WTC11 (cell line): ENCODE data around the gene NECTIN2. TPM values are rescaled to one million over a fixed set of nuclear protein-coding genes. Genes with fewer than 3 reads are reported as not detected.

ENCODE experiments used
- ATAC-seq: fragments of 200-7000 bp; cut with Tn5 transposase; 2 replicates; pipeline ENCODE4 v1.10.0; 2021; ENCODE audit warnings: mild to moderate bottlenecking, moderate library complexity
- CTCF ChIA-PET: fragments of 300-600 bp; sonication (Branson Sonifier 250); formaldehyde crosslinking; loops from one replicate; lab custom pipeline; 2021; ENCODE audit warnings: antibody characterized with exemption; lab: Charles Lee
- POLR2A ChIA-PET: fragments of 350-600 bp; sonication (Branson Sonifier 250); formaldehyde crosslinking; loops from one replicate; lab custom pipeline; 2021; ENCODE audit warnings: antibody characterized with exemption; lab: Charles Lee
- DNase-seq: peaks from one replicate; pipeline ENCODE4 v3.0.0; 2021; ENCODE audit warnings: low spot score
- H3K27ac Mint-ChIP-seq: 2 replicates; pipeline ENCODE4 v1.8.0; 2021; ENCODE audit warnings: mixed read lengths
- H3K27me3 Mint-ChIP-seq: 2 replicates; pipeline ENCODE4 v1.8.0; 2021; ENCODE audit warnings: low read depth, mild to moderate bottlenecking, moderate library complexity, mixed read lengths
- H3K36me3 Mint-ChIP-seq: 2 replicates; pipeline ENCODE4 v1.8.0; 2021; ENCODE audit warnings: mixed read lengths
- H3K4me1 Mint-ChIP-seq: 2 replicates; pipeline ENCODE4 v1.8.0; 2022; ENCODE audit warnings: mixed read lengths
- H3K4me3 Mint-ChIP-seq: 2 replicates; pipeline ENCODE4 v1.8.0; 2021; ENCODE audit warnings: mild to moderate bottlenecking, moderate library complexity, mixed read lengths
- H3K9me3 Mint-ChIP-seq: 2 replicates; pipeline ENCODE4 v1.8.0; 2021; ENCODE audit warnings: mixed read lengths
- CBFB ChIP-seq: sonication (generic); formaldehyde crosslinking; IDR thresholded peaks from 2 replicates; pipeline ENCODE4 v1.8.1; 2022; ENCODE audit warnings: mild to moderate bottlenecking, low read depth, missing genetic modification reagents
- CREM ChIP-seq: sonication (generic); formaldehyde crosslinking; IDR thresholded peaks from 2 replicates; pipeline ENCODE4 v1.8.1; 2022; ENCODE audit warnings: mild to moderate bottlenecking, missing genetic modification reagents, moderate library complexity
- E2F4 ChIP-seq: sonication (generic); formaldehyde crosslinking; IDR thresholded peaks from 2 replicates; pipeline ENCODE4 v1.8.1; 2022; ENCODE audit warnings: low read depth, mild to moderate bottlenecking, moderate library complexity, missing genetic modification reagents, borderline replicate concordance
- EMX1 ChIP-seq: fragments of 250-450 bp; sonication (Bioruptor Pico); IDR thresholded peaks from 2 replicates; pipeline ENCODE4 v1.8.0; 2021; ENCODE audit warnings: mild to moderate bottlenecking
- ESRRA ChIP-seq: sonication (generic); formaldehyde crosslinking; IDR thresholded peaks from 2 replicates; pipeline ENCODE4 v1.8.1; 2022; ENCODE audit warnings: mild to moderate bottlenecking, missing genetic modification reagents, borderline replicate concordance
- FOXP4 ChIP-seq: sonication (generic); formaldehyde crosslinking; IDR thresholded peaks from 2 replicates; pipeline ENCODE4 v1.8.0; 2022; ENCODE audit warnings: mild to moderate bottlenecking, missing genetic modification reagents
- GABPB1 ChIP-seq: sonication (generic); formaldehyde crosslinking; IDR thresholded peaks from 2 replicates; pipeline ENCODE4 v1.8.1; 2023; ENCODE audit warnings: mild to moderate bottlenecking, missing genetic modification reagents
- IRF1 ChIP-seq: sonication (generic); formaldehyde crosslinking; IDR thresholded peaks from 2 replicates; pipeline ENCODE4 v1.8.0; 2023; ENCODE audit warnings: missing genetic modification reagents
- IRF2 ChIP-seq: sonication (generic); formaldehyde crosslinking; IDR thresholded peaks from 2 replicates; pipeline ENCODE4 v1.8.0; 2022; ENCODE audit warnings: low read depth, missing genetic modification reagents, borderline replicate concordance
- JUN ChIP-seq: sonication (generic); formaldehyde crosslinking; IDR thresholded peaks from 2 replicates; pipeline ENCODE4 v1.8.0; 2023; ENCODE audit warnings: mild to moderate bottlenecking, missing genetic modification reagents
- KAT7 ChIP-seq: sonication (generic); formaldehyde crosslinking; IDR thresholded peaks from 2 replicates; pipeline ENCODE4 v1.8.1; 2023; ENCODE audit warnings: missing genetic modification reagents, mild to moderate bottlenecking, borderline replicate concordance
- NFYB ChIP-seq: sonication (generic); formaldehyde crosslinking; conservative IDR thresholded peaks from 2 replicates; pipeline ENCODE4 v1.8.0; 2022; ENCODE audit warnings: low read depth, missing genetic modification reagents
- PRRX2 ChIP-seq: fragments of 250-450 bp; sonication (Bioruptor Pico); IDR thresholded peaks from 2 replicates; pipeline ENCODE4 v1.8.0; 2021; ENCODE audit warnings: mild to moderate bottlenecking
- SP1 ChIP-seq: sonication (generic); formaldehyde crosslinking; conservative IDR thresholded peaks from 2 replicates; pipeline ENCODE4 v1.8.1; 2022; ENCODE audit warnings: missing genetic modification reagents
- ZBTB43 ChIP-seq: sonication (generic); formaldehyde crosslinking; IDR thresholded peaks from 2 replicates; pipeline ENCODE4 v1.8.1; 2023; ENCODE audit warnings: mild to moderate bottlenecking, missing genetic modification reagents
- ZNF532 ChIP-seq: fragments of 250-450 bp; sonication (Bioruptor Pico); IDR thresholded peaks from 2 replicates; pipeline ENCODE4 v1.9.0; 2021; ENCODE audit warnings: mild to moderate bottlenecking, borderline replicate concordance
- ZNF671 ChIP-seq: fragments of 250-450 bp; sonication (Bioruptor Pico); IDR thresholded peaks from 2 replicates; pipeline ENCODE4 v1.8.0; 2021; ENCODE audit warnings: mild to moderate bottlenecking
- total RNA-seq: library from RNA; stranded (reverse); gene quantifications from 3 replicates; pipeline ENCODE4 v1.2.3, GENCODE V29; 2021
- TF ChIP-seq, protein P1 (sequence below): sonication (generic); formaldehyde crosslinking; IDR thresholded peaks from 2 replicates; pipeline ENCODE4 v1.8.1; 2023; ENCODE audit warnings: mild to moderate bottlenecking, moderate library complexity, missing genetic modification reagents
- TF ChIP-seq, protein P2 (sequence below): sonication (generic); formaldehyde crosslinking; conservative IDR thresholded peaks from 2 replicates; pipeline ENCODE4 v1.8.1; 2023; ENCODE audit warnings: mild to moderate bottlenecking, low read depth, missing genetic modification reagents, moderate library complexity

NECTIN2 gene
- total RNA-seq, 1 experiment from 2014 or later, result 170 TPM

GRCh38 chr19:44875666-44876451, 29.8 kb downstream of the NECTIN2 start:
- Mint-ChIP-seq H3K36me3 (peaks cover 52% of the 10 kb centered on the region), H3K27ac (peak overlapping the region; percentile 2; the same call in 1 of the 2 replicates), H3K4me3 (no peak overlapping the region), H3K4me1 (peaks cover 24% of the 10 kb centered on the region), H3K27me3 (no peaks in the 10 kb centered on the region), H3K9me3 (no peaks in the 10 kb centered on the region)
- no peak for TF ChIP-seq CREM
- TF ChIP-seq KAT7 (CRISPR knock-in tag), result no peak
- TF ChIP-seq GABPB1, result no peak
- TF ChIP-seq CBFB, result no peak
- no peak for TF ChIP-seq ZNF532
- no peak for TF ChIP-seq EMX1 (CRISPR knock-in tag)
- TF ChIP-seq NFYB (CRISPR knock-in tag), result no peak
- no peak for TF ChIP-seq ZNF671
- no peak for TF ChIP-seq ZBTB43 (CRISPR knock-in tag)
- no peak for TF ChIP-seq JUN
- no peak for TF ChIP-seq IRF1 (CRISPR knock-in tag)
- POLR2A ChIA-PET, result no interaction called here
- CTCF ChIA-PET, result no interaction called here
- ATAC-seq, result no peak
- DNase-seq, result no peak

DNA sequence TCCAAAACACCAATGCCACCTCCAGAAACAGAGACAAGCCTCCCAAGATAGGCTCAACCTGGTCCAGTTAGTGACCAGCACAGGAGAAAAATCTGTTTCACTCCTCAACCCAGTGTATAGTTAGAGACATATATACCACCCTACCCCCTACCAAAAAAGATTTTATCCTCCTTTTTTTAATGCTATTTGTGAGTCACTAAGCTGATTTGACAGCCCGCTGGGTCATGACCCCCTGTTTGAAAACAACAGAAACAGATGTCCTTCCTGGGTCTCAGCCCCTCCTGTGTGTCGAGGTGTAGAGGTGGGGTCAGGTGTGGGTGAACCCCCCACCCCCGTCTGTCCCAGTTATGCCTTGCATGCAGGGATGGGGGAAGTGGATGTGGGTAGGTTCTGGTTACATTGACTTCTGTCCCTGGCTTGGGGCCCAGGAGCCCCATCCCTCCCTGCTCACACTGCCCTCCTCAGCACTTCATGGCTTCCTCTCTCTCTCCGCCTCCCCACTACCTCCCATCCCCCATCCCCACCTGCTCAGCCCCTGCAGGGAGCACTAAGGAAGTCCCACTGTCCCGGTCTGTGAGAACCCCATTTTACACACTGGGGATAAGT, 30.9 kb downstream of the NECTIN2 start:
- ATAC-seq (no peak), DNase-seq (no peak)
- Mint-ChIP-seq H3K4me1 (peaks cover 28% of the 10 kb centered on the region), H3K9me3 (no peaks in the 10 kb centered on the region), H3K27me3 (no peaks in the 10 kb centered on the region), H3K36me3 (peaks cover 48% of the 10 kb centered on the region), H3K4me3 (no peak overlapping the region), H3K27ac (no peak overlapping the region)
- CTCF ChIA-PET, result interaction anchor here (1.6 to 2.4 kb wide), 2 partner anchors 27 to 93 kb away, joined by 5 to 6 read pairs; no protein-coding TSS in a partner anchor
- POLR2A ChIA-PET, result interaction anchor here (0.6 kb wide), 1 partner anchor 28 kb away, joined by 4 read pairs; no protein-coding TSS in a partner anchor
- no peak for TF ChIP-seq PRRX2 (CRISPR knock-in tag)
- TF ChIP-seq FOXP4 (CRISPR knock-in tag), result no peak
- TF ChIP-seq ESRRA (CRISPR knock-in tag), result no peak
- TF ChIP-seq, protein P1, sequence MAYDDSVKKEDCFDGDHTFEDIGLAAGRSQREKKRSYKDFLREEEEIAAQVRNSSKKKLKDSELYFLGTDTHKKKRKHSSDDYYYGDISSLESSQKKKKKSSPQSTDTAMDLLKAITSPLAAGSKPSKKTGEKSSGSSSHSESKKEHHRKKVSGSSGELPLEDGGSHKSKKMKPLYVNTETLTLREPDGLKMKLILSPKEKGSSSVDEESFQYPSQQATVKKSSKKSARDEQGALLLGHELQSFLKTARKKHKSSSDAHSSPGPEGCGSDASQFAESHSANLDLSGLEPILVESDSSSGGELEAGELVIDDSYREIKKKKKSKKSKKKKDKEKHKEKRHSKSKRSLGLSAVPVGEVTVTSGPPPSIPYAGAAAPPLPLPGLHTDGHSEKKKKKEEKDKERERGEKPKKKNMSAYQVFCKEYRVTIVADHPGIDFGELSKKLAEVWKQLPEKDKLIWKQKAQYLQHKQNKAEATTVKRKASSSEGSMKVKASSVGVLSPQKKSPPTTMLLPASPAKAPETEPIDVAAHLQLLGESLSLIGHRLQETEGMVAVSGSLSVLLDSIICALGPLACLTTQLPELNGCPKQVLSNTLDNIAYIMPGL (CRISPR knock-in tag), result no peak
- TF ChIP-seq, protein P2, sequence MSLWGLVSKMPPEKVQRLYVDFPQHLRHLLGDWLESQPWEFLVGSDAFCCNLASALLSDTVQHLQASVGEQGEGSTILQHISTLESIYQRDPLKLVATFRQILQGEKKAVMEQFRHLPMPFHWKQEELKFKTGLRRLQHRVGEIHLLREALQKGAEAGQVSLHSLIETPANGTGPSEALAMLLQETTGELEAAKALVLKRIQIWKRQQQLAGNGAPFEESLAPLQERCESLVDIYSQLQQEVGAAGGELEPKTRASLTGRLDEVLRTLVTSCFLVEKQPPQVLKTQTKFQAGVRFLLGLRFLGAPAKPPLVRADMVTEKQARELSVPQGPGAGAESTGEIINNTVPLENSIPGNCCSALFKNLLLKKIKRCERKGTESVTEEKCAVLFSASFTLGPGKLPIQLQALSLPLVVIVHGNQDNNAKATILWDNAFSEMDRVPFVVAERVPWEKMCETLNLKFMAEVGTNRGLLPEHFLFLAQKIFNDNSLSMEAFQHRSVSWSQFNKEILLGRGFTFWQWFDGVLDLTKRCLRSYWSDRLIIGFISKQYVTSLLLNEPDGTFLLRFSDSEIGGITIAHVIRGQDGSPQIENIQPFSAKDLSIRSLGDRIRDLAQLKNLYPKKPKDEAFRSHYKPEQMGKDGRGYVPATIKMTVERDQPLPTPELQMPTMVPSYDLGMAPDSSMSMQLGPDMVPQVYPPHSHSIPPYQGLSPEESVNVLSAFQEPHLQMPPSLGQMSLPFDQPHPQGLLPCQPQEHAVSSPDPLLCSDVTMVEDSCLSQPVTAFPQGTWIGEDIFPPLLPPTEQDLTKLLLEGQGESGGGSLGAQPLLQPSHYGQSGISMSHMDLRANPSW (CRISPR knock-in tag), result no peak
- TF ChIP-seq SP1, result no peak
- TF ChIP-seq IRF2 (CRISPR knock-in tag), result no peak
- TF ChIP-seq E2F4 (CRISPR knock-in tag), result no peak
